Glomerular endothelial cell (primary cell): ENCODE measurements around the gene GPC6. TPM values are rescaled to one million over a fixed set of nuclear protein-coding genes. Genes with fewer than 3 reads are reported as not detected.
"Not testable (repeated sequence)": the region's sequence is repeated elsewhere in the genome, so short reads cannot be mapped to it uniquely, and the experiment has no call there.

Source experiments
- DNase-seq: peaks from one replicate; pipeline ENCODE4 v3.0.0-alpha.2; 2011; ENCODE audit warnings: low read depth, low spot score; ENCODE audit errors: extremely low read depth
- total RNA-seq: library from RNA; depleted of rRNA; stranded (reverse); fragments of >200 nt; gene quantifications from 2 replicates; pipeline ENCODE4 v1.2.3, GENCODE V29; 2015

The GPC6 gene
- total RNA-seq, 1 donor from 2014 or later, result 11.0 TPM

DNA sequence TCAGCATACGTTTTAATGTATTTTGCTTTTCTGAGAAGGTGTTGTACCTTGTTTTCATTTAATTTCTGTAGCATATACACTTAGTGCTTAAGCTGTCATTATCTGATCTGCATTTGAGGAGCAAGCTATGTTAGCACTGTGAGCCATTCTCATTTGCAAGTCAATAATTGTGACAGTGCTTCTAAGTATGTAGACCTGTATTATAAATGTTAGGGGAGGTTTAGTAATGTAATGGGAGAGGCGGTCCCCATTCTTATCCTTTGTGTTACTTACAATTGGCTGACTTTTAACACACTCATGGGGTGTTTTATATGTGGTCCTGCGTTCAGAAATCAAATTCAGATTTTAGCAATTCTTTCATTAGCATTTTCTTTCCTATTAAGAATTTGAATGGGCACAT, 90.2 kb downstream of the GPC6 start:
- DNase-seq, result no peak

DNA sequence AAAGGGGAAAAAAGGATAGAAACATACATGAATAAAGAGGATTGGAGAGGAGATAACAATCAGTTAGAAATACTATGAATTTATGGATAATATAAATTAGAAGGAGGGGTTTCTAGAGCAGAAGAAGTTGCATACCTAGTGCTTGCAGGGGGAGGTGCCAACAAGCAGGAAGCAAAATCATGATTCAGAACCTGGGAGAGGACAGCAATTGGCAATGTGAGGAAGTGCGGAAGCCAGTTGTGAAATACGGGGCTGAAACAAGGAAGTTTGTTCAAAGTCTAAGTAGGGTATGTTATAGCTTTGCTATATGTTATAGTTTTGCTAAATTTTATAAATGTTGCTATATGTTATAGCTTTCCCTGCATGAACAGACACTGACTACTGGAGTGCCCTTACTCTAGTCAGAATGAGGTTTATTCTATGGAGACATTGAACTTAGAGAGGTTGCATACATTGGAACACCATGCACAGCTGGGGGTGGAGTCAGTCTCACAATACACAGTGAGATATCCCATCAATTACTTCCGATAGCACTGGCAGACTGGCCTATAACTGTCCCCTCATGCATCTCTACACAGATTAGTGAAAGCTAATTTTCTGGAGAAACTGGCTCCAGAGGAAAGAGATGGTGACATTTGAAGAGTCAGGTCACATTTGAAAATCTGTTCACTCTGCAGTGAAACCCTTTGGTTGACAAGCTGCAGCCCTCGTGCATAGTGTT, 92.1 kb downstream of the GPC6 start:
- no peak for DNase-seq

DNA sequence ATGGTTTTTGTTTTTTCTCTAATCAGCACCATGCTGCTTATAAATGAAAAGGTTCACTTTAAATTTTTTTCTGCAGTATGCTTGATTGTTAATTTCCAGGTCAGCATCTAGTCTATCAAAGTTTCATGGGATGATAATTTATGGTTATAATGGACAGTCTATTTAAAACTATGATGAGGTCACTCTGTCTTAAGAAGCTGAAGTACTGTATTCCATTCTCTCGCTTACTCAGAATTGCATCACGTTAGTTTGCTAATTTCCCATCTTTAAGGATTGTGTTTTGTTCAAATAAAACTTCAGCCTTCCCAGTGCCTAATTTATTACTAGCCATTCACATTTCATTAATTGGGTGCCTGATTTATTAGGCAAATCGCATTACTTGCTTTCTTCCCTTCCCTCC, 94.3 kb downstream of the GPC6 start:
- no peak for DNase-seq

DNA sequence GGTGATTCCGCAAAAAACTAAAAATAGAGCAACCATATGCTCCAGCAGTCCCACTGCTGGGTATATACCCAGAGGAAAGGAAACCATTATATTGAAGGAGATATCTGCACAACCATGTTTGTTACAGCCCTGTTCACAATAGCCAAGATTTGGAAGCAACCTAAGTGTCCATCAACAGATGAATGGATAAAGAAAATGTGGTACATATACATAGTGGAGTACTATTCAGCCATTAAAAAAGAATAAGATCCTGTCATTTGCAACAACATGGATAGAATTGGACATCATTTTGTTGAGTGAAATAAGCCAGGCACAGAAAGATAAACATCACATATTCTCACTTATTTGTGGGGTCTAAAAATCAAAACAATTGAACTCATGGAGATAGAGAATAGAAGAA, 97.3 kb downstream of the GPC6 start:
- DNase-seq, result not testable (repeated sequence)

DNA sequence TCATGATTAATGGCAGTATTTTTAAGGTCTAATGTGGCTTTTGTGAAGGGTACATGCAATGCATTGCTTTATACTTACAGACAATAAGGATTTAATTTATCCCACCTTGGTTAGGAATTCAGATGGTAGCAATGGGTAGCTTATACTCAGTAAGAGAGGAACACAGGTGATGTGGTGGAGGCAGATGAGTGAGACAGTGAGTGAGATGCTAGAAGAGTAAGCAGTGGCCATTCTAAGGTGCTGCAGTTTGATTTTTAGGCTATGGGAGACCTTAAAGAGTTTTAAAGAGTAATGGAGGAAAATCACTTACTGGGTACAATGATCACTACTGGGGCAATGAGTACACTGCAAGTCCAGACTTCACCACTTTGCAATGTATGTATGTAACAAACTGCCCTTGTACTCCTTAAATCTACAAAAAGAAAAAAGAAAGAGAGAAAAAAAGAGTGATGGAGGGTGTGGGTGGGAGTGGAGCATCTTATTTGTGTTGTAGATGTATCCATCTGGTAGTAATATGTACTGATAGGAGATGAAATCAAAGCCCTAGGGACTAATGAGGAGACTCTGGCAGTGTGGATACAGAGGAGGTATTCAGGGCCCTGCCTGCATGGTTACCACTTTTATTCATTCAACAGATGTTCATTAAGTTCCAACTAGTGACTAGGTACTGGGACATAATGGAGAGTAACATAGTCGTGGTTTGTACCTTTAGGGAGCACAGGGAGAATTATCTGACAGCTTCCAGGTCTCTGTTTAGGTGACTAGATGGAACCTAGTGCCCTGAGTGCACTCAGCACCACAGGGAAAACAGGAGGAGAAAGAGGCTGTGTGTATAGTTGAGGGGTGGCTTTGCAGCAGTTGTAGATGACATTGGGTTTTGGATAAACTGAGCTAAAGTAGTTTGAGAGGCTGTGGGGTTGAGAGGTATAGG, 99.0 kb downstream of the GPC6 start:
- no peak for DNase-seq

DNA sequence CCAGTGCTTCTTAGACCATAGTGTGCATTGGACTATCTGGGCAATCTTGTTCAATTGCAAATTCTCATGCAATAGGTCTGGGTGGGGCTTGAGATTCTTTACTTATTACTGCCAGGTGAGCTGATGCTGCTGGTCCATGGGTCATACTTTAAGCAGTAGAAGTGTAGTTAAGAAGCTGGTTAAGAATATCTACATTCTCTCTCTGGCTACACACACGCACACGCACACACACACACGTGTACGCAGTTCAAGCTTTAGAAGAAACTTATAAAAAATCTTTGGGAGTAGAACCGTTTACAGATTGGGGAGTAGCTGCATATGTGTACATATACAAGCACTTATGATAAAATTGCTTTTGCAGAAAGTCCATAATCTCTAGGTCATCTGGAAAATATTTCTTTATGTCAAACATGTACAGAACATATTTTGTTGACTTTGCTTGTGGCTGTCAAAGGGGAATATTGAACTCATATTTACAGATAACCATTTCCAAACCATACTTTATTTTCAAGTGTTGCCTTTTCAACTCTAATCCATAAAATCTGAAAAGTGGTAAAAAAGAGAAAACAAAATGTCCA, 99.7 kb downstream of the GPC6 start:
- DNase-seq, result no peak

DNA sequence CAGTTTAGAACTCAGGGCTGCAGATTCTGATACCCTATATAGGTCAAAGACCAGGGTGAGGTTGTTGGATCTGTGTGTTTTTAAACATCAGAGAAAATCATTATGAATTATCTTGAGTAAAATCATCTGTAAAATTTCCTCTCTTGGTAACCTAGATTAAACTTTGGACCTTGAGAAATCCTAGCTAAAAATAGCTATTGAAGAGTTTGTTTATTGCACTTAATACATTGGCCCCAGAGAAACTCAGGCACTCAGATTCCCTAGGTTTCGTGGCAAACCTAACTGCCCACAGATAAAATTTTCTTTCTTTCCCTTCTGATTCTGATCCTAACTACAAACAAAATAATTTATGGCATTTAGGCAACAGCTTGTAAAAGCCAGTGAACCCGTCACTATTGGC, 102.3 kb downstream of the GPC6 start:
- DNase-seq, result no peak

DNA sequence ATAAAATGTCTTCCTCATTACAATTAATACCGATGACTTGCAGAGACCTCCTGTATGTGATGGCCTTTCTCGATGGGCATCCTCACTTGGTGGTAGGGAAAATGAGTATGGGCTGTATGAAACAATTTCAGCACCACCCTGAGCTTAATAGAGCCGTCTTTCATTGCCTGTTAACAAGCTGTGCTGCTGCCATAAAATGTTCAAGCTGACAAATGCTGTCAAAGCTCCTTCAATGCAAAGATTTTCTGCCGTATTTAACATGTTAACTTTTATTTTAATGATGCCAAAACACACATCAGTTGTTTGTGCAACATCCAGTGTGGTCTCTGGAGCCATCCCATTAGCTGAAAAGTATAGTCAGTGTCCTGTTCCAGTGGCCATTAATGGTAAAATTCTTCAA, 110.1 kb downstream of the GPC6 start:
- DNase-seq, result no peak

DNA sequence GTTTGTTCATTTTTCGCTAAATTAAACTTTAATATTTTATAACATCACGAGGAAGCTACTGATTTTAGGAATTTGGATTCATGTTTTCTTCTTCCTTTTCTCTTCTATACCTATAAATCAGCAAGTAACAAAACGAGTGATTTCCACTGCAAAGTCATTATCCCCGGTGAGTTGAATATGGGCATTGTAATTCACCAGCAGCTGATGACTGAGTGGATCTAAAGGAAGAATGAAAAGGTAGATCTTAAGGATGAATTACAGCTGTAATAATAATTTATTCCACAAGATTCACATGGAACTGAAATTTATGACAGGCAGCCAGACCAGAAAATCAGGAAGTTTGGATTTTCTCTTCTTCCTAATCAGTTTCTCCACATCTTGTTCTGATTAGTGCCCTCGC, 111.4 kb downstream of the GPC6 start:
- DNase-seq, result no peak

DNA sequence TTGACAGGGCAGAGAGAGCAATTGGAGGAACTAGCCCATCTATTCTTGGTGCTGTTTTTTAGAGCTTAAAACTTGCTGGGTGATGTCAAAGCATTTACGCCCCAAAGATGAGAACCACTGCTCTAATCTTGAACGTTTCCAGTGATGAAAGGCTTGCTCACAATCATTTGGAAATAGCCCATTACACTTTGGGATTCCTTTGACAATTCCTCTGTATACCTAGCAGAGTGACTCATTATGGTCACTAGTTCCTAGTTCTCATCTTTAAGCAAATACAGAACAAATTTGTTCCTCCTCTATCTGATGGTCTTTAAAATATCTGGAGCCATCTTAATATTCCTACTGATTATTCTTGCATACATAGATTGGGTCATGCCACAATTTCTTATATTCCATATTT, 112.3 kb downstream of the GPC6 start:
- no peak for DNase-seq

DNA sequence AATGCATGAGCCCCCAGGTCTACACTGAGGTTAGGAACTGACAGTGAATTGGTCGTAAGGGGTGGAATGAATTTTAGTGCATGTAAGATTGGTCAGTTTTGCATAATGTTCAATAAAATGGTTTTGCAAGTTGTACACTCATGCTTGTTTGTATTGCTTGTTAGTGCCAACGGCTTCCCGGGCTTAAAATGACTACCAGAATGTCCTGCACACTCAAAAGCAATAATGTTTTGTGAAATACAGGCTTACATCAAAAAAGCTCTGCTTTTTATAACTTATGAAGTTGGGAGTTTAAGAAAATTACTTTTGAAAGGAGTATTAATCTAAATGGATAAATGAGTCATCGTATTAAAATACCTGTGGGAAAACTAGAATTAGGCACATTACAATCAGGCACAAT, 112.9 kb downstream of the GPC6 start:
- DNase-seq, result no peak

DNA sequence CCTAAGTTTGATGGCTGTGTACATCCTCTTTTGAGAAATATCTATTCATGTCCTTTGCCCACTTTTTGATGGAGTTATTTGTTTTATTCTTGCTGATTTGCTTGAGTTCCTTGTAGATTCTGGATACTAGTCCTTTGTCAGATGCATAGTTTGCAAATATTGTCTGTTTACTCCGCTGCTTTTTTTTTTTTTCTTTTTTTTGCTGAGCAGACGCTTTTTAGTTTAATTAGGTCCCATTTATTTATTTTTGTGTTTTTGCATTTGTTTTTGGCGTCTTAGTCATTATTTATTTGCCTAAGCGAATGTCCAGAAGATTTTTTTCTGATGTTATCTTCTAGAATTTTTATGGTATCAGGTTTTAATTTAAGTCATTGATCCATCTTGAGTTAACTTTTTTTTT, 114.9 kb downstream of the GPC6 start:
- DNase-seq, result no peak

DNA sequence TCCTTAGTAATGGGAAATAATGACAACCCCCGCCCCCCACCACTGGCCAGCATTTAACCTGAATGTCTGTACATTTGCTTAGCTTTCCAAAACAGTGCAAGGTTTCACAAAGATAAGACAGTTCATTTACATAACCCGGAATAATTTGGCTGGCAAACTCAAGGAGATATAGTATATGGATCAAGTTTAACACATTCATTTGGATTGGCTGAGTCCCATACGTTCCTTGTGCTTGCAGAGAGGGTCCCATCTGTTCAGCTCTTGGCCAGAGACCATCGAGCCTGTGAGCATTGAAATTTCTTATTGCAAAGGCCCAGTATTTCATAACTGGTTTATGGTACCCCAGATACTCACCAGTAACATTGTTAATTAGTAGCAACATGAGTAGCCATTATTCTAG, 116.5 kb downstream of the GPC6 start:
- no peak for DNase-seq

DNA sequence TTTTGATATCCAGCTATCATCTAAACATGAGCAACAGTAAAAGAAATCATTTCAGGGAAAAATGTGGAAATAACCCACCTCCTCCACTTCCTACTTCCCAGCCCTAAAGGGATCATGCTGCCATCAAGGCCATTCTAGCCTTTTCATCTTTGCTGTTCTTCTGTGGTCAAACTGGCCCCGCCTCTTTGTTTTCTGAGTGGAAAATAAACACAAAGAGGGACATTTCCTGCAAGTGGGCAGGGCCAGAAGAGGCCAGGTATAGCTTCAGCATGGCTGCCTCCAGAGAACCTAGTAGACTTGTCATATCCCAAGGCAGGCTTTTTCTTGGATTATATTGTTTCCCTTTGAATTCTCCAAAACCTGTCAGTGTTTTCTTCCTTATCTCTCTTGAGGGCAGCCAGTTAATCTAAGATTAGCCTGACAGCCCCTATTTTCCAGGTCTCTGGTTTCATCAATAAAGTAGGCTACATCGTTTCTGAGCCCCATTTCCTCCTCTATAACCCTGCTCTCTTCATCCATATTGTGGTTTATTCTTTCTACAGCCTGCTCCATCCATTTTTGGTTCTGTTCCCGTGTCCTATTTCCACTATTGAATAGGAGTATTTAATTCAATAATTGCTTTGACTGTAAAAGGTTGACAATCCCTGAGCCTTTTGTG, 117.6 kb downstream of the GPC6 start:
- no peak for DNase-seq

DNA sequence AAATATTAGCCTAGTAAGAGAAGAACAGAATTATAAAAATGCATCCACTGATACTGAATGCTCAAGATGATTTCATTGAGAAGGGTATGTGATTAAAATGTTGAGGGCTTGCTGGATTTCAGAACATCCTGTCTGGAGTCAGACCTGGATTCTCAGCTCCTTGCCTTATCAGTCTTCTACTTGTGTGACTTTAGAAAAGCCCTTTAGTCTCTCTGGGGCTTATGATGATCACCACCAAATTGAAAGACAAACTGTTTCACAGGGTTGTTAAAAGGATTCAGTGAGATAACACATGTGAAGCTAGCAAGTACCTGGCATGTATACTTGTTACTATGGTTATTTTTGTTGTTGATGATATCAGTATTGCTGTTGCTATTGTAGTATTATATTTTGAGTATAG, 118.4 kb downstream of the GPC6 start:
- no peak for DNase-seq

DNA sequence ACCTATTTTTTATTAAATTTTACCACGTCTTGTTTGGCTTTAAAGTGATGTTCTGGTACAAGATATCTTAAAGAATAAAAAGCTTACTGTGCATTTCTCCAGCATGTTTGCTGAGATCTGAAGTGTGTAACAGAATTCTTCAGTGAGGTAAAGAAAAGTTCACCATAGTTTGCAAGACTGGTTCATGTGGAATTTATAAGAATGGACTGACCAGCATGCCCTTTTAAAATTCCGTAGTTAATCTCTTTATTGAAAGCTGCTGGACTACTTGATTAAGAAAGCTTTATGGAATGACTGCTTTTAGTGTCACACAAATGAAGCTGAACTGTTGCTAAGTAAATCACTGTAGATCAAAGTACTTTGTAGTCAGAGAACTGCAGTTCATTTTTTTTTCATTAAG, 119.2 kb downstream of the GPC6 start:
- no peak for DNase-seq

DNA sequence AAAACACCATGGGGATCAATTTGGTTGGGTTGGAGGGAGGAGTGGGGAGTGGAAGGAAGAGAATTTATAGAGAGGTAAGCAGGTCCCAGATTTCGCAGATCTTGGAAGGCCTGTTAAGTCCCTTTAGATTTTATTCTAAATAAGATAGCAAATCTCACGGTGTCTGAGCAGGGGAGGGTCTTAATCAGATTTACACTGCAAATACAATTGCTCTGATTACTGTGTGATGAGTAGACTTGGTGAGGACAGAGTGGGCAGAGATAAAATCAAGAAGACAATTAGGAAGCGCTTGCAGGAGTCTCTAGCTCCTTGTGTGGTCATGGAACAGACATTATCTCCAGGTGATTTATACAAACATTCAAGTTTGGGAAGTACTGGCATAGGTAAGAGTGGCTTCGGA, 126.0 kb downstream of the GPC6 start:
- no peak for DNase-seq

DNA sequence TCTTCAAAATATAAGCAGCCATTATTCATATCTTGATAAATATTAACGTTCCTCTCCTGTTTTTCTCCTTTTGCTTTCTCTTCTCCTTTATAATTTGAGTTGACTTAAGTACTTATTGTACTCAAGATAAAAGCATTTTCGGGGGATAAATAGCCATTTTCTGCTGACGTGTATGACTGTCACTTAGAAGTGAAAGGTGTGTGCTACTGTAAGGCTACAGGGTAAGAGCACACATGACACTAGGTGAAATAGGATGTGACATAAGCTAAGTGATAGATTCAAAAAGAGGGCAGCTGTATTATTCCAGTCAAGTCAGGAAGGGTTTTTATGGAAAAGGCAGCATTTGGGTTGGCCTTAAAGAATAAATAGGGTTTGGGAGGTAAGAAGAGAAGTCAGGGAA, 128.5 kb downstream of the GPC6 start:
- no peak for DNase-seq

DNA sequence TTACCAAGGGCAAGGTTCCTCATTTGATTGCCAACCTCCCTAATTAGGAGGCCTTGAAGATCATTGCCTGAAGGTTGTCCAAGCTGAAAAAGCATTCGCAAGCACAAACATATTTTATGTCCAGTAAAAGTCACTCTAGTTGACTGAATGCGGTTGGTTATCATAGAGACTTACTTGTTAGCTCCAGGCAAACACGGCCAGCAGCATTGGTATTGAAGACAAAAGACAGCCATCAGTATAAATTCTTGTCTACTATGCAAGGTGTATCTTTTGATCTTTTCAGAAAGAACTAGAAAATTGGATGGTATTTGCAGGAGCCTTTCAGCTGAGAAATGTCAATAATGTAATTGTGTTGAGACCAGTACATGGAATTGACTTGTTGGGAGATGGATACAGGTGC, 129.9 kb downstream of the GPC6 start:
- DNase-seq, result no peak

DNA sequence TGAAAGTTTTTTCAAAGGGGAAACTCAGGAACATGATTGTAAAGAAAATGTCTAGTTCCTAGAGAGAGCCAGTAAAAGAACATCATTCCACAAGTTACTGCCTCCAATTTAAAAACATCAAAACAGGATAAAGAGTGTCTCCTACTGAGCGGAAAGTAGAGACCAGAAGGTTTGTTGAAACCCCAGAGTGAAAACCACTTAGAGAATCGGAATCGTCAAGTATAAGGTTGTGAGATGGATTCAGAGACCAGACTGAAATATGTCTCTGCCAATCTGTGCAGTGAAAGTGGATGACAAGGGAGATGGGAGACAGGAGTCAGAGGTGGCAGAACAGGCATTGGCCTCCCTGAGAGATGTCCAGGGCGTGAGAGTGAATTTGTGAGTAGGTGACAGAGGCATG, 133.4 kb downstream of the GPC6 start:
- DNase-seq, result no peak

DNA sequence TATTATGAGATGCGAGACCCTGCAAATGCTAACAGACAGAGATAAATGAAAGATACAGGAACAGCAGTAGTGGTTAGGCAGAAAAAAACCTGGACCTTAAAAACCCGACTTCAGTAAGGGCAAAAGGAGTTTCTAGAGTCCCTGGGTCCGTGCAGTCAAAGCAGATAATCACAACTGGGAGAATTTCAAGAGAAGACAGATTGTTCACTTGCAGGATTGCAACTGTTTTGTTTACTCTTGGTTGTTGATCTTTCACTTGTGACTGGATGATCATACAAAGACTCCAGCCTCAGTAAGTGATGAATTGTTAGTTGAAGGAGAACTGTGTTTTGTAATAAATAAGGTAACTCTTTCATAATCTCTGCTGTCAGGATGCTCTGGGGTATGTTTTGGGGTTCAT, 135.1 kb downstream of the GPC6 start:
- DNase-seq, result no peak
